GM21515 (cell line): ENCODE results near the gene ARG1.
A peak's percentile ranks its signal among the peaks of the same experiment; 100 is the strongest.
"Not testable (repeated sequence)": the region's sequence is repeated elsewhere in the genome, so short reads cannot be mapped to it uniquely, and the experiment has no call there.

Experiments
- ATAC-seq: cut with Tn5 transposase; IDR thresholded peaks from one replicate; pipeline ENCODE4 v1.9.1; 2021; ENCODE audit not compliant: unreplicated experiment

ARG1 gene

DNA sequence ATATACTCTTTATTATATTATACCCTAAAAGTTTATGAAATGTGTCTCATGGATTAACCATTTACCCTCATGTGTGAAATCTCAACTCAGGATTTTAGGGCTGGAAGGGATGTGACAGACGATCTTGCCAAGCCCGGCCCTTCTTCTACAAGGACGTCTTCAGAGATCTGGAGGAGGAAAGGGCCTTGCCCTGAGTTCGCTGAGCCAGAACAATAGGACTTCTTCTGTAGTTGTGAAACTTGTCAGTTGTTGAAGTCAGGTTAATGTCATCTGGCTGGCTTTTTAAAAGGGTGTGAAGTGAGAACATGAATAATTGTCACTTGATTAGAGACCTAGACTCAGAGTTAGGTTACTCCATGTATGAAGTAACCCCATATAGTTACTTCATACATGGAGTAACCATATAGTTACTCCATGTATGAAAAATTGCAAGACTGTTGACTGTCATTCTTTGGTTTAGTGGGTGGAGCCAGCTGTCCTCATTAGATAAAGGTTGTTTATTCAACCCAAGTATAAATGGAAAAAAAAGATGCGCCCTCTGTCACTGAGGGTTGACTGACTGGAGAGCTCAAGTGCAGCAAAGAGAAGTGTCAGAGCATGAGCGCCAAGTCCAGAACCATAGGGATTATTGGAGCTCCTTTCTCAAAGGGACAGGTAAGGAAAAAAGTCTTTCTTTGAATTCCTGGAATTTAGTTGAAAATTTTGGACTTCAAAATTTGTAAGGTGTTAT, at the start of gene ARG1:
Gene ARG1 (plus strand): TSS at position 541 of the 730 bp plus-strand sequence. CDS start 57 bp downstream, at position 598.
- ATAC-seq: no peak

- no peak for ATAC-seq
These were observed 48.9 kb upstream of the ARG1 start for GRCh38 chr6:131523988-131524673.

DNA sequence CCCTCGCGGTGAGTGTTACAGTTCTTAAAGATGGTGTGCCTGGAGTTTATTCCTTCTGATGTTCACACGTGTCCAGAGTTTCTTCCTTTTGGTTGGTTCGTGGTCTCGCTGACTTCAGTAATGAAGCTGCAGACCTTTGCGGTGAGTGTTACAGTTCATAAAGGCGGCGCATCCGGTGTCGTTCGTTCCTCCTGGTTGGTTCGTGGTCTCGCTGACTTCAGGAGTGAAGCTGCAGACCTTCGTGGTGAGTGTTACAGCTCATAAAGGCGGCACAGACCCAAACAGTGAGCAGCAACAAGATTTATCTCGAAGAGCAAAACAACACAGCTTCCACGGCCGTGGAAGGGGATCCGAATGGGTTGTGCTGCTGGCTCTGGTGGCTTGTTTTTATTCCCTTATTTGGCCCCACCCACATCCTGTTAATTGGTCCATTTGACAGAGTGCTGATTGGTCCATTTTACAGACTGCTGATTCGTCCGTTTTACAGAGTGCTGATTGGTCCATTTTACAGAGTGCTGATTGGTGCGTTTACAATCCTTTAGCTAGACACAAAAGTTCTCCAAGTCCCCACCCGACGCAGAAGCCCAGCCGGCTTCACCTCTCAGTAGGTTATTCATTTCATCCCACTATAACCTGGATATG, 48.2 kb upstream of the ARG1 start:
- ATAC-seq: no peak

GRCh38 chr6:131530936-131531335, 42.1 kb upstream of the ARG1 start:
- ATAC-seq: not testable (repeated sequence)

DNA sequence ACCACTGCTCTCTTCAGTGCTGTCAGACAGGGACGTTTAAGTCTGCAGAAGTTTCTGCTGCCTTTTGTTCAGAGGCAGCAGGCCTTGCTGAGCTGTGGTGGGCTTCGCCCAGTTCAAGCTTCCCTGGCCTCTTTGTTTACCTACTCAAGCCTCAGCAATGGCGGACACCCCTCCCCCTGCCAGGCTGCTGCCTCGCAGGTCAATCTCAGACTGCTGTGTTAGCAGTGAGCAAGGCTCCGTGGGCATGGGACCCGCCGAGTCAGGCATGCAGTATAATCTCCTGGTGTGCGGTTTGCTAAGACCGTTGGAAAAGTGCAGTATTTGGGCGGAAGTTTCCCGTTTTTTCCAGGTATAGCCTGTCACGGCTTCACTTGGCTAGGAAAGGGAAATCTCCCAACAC, 41.3 kb upstream of the ARG1 start:
- not testable (repeated sequence) for ATAC-seq

DNA sequence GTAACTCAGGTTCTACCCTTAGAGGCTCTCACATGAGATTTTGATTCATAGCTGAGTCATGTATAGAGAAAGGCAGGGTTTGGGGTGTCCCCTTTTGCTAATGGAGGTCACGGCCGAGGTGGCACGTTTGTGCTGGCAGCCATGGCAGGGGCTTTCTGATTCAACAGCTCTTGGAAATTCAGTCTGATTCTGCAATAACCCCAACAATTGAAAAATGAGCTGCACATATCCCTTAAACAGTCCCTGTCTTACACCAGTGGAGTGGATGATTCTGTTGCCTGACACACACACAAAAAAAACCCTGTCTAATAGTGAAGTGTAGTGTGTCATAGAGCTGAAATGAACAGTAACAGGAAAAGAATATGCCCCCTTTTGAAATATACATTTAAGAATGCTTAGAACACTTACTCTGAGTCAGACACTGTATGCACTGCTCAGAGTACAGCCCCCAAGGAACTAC, 40.4 kb upstream of the ARG1 start:
- ATAC-seq: peak; percentile 49

DNA sequence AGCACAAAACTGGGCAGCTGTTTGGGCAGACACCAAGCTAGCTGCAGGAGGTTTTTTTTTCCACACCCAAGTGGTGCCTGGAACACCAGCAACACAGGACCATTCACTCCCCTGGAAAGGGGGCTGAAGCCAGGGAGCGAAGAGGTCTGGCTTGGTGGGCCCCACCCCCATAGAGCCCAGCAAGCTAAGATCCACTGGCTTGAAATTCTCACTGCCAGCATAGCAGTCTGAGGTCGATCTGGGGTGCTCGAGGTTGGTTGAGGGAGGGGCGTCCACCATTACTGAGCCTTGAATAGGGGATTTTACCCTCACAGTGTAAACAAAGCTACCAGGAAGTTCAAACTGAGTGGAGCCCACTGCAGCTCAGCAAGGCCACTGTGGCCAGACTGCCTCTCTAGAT, 34.4 kb upstream of the ARG1 start:
- not testable (repeated sequence) for ATAC-seq

DNA sequence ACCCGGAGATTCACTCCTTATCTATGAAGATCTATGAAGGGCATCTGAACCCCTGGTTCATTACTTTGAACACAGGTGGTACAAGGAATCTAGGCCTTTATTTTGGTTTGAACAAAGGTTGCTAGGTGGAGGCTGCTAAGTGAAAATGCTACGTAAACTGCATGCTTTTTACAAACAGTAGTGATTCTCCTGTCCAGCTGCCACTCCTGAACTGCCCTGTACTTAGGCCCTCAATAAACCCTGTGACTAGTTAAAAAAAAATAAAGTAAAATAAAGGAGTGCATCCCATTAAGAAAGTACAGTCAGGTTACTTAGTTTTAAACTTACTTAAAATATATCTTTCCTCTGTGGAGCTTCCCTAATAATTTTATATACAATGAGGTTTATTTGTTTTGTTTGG, 27.7 kb upstream of the ARG1 start:
- no peak for ATAC-seq

DNA sequence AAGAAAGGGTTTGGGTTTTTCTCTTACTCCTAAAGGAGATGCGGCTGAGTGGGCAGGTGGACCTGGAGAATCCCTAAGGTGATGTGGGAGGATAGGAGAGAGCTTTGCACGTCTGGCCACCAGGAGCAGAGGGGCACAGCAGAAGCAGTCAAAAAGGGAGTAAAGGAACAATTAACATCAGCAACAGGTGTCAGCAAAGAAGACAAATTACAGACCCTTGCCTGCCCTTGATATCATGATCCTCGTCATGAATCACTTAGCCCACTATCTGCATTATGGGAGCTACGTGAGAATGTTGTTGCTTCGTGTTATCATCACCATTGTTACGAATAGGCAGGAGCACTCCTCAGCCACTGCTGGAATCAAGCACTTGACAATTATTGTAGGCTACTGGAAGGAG, 25.5 kb upstream of the ARG1 start:
- no peak for ATAC-seq

DNA sequence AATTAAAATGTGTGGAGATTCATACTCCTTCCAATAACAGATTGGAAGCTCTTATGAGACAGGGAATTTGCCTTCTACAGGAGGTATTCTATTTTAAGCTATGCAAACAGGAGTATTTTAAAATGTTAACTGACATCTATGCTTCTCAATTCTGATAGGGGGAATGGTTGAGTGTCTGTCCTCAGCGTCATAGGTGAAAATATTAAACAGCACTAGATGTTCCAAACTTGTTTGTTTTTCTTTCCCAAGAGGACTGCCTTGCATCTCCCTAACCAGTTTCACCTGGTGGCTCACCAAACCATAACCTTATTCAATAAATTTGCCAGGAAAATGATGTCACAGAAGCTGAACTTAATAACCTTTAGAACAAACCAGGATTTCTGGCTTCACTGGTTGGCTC, 24.6 kb upstream of the ARG1 start:
- no peak for ATAC-seq

- ATAC-seq: no peak
These were observed 23.2 kb upstream of the ARG1 start for GRCh38 chr6:131549811-131550210.

DNA sequence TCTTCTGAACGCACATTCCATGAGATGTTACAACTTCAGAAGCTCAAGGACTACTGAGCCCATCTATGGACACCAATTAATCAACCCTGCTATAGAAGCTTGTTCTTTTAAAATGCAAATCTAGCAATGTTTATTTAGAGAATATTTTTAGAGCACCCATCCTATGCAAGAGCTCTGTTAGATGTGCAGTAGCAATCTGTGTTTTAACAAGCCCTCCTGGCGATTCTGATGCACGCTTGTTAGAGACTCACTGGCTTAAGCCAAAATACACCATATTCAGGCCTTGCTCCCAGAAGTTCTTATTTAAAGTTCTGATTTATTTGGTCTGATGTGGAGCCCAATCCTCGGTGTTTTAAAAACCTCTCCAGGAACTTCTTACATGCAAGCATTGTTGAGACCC, 21.1 kb upstream of the ARG1 start:
- no peak for ATAC-seq

DNA sequence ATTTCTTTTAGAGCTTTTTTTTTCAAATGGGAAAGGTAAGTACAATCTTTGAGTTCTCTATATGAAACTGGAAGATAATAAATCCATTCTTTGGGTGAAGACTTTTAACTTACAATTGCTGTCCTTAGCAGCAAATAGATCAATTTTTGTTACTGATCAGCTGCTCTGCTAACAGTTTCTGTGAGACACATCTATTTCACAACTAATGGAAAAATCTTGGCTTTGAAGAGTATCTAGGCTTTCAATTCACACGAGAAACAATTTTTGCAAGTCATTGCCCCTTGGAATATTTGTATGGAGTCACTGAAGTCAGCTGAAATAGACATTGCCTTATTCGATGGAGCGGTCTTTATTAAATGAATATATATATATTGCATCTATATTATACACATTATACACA, 20.5 kb upstream of the ARG1 start:
- ATAC-seq: no peak

DNA sequence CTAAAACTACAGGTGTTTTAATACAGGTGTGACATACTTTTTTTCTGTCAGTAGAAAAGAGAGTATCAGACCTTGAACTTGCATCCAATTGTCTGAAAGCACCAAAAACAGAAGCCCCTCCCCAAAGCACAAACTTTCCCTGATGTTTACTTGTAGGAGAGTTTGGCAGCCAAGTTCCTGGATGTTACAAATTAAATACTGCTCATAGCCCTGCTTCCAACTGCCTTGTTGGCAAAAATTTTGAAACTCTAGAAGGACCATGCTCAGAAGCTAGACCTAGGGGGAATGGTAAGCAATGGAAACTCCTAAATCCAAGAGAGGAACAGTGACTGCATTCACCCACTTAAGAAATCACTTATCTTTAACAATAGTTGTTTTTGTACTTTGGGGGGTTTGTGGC, 17.0 kb upstream of the ARG1 start:
- ATAC-seq: no peak

GRCh38 chr6:131558922-131559321, 14.1 kb upstream of the ARG1 start:
- ATAC-seq: no peak

DNA sequence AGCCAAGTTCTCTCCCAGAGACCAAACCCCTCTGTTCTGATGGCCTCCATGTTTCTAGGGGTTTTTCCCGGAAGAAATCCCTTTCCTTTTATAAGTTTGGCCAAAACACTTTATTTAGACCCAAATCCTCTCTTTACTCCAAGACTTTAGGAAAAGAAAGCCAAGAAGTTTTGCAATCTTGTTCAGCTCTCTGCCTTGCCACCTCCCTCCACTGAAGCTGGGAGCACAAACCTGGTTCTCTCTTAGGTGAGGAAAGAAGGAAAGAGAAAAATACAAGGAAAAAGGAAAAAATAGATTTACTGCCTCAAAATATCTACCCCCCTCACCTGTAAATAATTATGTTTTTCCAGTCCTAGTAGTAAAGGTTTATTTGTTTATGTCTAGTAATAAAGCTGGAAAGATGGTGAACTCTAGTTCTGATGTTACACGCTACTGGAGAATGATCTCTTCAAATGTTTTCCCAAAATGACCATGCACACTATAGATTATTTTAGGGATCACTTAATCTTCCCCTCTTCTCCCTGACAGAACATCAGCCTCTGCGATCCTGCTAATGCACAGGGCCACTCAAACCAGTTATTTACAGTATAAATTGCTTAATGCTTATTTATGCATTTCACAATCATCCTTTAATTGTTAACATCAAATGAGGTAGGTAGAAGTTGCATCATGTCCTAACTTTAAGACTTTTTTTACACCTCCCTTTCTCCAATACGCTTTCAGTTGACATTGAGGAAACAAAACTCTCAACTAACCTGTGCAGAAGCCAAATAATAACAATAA, 10.9 kb upstream of the ARG1 start:
- ATAC-seq: no peak

DNA sequence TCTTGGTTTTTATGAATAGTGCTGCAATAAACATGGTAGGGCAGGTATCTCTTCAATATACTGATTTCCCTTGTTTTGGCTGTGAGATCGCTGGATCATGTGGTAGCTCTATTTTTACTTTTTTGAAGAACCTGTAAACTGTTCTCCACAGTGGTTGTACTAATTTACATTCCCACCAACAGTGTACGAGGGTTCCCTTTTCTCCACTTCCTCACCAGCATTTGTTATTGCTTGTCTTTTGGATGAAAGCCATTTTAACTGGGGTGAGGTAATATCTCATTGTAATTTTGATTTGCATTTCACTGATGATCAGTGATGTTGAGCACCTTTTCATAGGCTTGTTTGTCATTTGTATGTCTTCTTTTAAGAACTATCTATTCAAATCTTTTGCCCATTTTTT, 8.0 kb upstream of the ARG1 start:
- ATAC-seq: no peak

GRCh38 chr6:131568726-131569125, 4.3 kb upstream of the ARG1 start:
- ATAC-seq: no peak

DNA sequence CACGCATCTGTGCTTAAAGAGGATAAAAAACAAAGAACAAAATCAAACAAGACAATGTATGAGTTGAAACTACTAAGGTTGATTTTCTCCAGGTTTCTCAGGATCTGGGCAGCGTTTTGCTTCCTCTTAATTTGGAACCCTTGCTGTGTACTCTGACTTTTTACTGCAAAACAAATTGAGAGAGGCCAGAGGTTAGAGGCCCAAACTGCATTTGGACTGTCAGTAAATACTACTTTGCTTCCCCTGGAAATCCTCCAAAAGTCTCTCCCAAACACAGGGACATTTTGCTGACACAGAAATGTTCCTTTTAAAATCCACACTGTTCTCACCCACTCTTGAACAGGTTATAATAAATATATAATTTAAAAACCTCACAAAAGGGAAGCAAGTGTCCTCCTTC, 1.1 kb downstream of the ARG1 start:
- ATAC-seq: no peak

- ATAC-seq: no peak
These were observed 1.7 kb downstream of the ARG1 start for GRCh38 chr6:131574686-131575085.

DNA sequence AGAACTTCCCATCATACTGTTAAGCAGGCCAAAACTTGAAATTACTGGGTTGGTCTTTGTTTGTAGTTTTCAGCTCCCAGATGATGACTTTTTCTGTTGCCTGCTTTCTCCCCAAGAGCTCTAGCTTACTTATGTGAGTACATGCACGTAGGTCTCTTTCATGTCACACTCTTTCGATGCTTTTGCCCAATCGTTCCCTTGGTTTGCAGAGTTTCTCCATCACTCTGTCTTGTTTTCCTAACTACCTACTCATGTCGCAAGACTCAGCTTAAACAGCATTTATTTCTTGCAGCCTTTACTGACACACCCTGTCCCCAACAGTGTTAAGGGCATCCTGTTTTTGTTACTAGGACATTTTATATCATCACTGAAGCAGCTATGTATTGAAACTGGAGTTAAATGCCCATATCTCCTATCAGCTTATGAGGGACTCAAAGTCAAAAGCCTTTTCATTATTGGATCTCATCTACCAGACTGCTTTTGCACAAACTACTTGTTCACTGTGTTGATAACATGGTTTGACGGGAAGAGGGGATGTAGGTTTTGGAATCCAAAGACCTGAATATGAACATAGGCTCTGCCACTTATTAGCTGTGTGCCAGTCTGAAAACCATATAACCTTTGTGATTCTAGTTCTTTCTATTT, 2.9 kb downstream of the ARG1 start:
- no peak for ATAC-seq
